Activated naive CD4-positive, alpha-beta T cell treated with anti-CD3 and anti-CD28 coated beads, Interleukin-2, amount 50 U/mL, for 24 hours (primary cell): ENCODE results near the gene PITPNM2.

ENCODE experiments used
- H3K27ac Mint-ChIP-seq: one replicate; pipeline ENCODE4 v1.8.0; 2021; ENCODE audit warnings: mild to moderate bottlenecking, mixed read lengths
- H3K27me3 Mint-ChIP-seq: one replicate; pipeline ENCODE4 v1.8.0; 2021; ENCODE audit warnings: mixed read lengths
- H3K36me3 Mint-ChIP-seq: one replicate; pipeline ENCODE4 v1.8.0; 2021; ENCODE audit warnings: mixed read lengths
- H3K4me1 Mint-ChIP-seq: one replicate; pipeline ENCODE4 v1.8.0; 2021; ENCODE audit warnings: mixed read lengths
- H3K4me3 Mint-ChIP-seq: one replicate; pipeline ENCODE4 v1.8.0; 2021; ENCODE audit warnings: mild to moderate bottlenecking, mixed read lengths
- H3K9me3 Mint-ChIP-seq: one replicate; pipeline ENCODE4 v1.8.0; 2021; ENCODE audit warnings: mixed read lengths

Gene PITPNM2

DNA sequence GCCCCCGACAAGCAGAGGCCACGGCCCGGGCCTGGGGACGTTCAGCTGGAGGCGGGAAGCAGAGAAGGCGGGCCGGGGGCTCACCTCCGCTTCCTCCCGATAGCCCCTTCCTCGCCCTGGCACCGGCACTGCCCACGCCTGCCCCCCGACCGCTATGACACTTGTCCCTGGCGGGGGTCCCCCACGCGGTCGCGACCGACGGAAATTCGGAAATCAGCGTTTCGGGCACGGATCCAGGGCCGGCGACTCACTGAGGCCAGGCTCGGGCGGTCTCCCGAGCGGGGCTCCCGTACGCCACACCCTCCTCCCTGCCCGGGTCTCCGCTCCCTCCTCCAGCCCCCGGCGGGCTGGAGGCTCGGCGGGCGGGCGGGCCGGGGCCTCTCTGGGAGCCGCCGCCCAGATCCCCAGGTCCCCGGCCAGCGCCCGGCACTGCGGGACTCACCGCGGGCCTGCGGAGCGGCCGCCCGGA lies 581 bp downstream of the PITPNM2 start:
- Mint-ChIP-seq H3K9me3 (no peaks in the 10 kb centered on the region), H3K27me3 (no peaks in the 10 kb centered on the region), H3K4me1 (peaks cover 54% of the 10 kb centered on the region), H3K36me3 (peaks cover 2% of the 10 kb centered on the region), H3K4me3 (peak overlapping the region; percentile 86), H3K27ac (peak overlapping the region; percentile 92)

DNA sequence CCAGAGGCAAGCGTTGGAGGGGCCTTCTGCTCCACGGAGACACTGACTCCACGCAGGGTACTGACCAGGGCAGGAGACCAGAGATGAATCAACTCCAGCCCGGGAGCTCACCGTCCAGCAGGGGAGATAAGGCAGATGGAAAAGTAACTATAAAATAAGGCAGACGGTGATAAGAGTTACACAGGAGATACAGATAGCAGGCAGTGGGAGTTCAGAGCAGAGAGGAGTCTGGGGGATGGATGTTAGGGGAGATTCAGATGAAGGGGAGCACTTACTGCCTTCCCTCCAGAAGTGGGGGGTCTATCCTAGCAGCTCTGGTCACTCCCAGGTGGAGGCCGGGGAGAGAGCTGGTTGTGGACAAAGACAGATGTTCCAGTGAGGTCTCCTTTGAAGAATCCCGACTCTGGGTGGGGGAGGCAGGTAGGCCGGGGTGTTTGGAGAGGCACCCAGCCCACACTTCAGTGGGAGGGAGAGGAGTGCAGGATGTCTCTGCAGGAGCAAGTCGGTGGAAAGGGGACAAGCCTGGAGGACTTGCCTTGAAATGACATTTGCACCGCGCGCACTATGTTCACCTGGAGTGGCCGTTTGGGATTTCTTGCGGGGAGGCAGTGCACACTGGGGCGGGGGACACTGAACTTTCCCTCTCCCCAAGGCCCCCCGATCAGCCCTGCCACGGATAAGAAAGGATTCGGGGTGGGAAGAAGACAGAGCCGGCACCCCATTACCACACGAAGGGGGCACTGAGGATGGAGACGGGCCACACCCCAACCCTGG lies 1.2 kb downstream of the PITPNM2 start:
- peak overlapping the region; percentile 92 for H3K27ac Mint-ChIP-seq
- peaks cover 2% of the 10 kb centered on the region for H3K36me3 Mint-ChIP-seq
- no peaks in the 10 kb centered on the region for H3K27me3 Mint-ChIP-seq
- no peaks in the 10 kb centered on the region for H3K9me3 Mint-ChIP-seq
- peak overlapping the region; percentile 86 for H3K4me3 Mint-ChIP-seq
- H3K4me1 Mint-ChIP-seq, result peaks cover 60% of the 10 kb centered on the region

GRCh38 chr12:123149088-123149487 lies 1.8 kb downstream of the PITPNM2 start:
- Mint-ChIP-seq H3K4me1 (peaks cover 63% of the 10 kb centered on the region), H3K36me3 (peaks cover 2% of the 10 kb centered on the region), H3K4me3 (peak overlapping the region; percentile 86), H3K27me3 (no peaks in the 10 kb centered on the region), H3K9me3 (no peaks in the 10 kb centered on the region), H3K27ac (peak overlapping the region; percentile 92)

DNA sequence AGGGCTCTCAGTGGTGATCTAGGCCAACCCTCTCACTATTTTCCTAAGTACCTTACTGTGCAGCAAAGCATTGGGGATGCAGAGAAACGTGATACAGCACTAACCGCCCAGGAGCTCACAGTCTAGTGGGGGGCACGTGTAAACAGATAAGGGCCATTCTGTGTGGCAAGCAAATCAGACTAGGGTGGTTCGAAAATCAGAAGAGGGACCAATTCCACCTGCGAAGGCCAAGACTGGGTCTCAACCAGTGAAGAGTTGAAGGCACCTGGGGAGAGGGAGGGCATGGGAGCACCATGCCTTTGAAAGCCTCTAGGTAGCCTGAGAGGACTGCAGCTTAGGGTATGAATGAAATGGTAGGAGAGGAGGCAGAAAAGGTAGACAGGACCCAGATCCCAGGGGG lies 2.2 kb downstream of the PITPNM2 start:
- Mint-ChIP-seq H3K27ac (peak overlapping the region; percentile 61), H3K27me3 (no peaks in the 10 kb centered on the region), H3K9me3 (no peaks in the 10 kb centered on the region), H3K36me3 (peaks cover 2% of the 10 kb centered on the region), H3K4me3 (peak overlapping the region; percentile 86), H3K4me1 (peaks cover 66% of the 10 kb centered on the region)

- H3K9me3 Mint-ChIP-seq, result no peaks in the 10 kb centered on the region
- H3K36me3 Mint-ChIP-seq, result peaks cover 2% of the 10 kb centered on the region
- H3K4me3 Mint-ChIP-seq, result peak overlapping the region; percentile 86
- H3K4me1 Mint-ChIP-seq, result peaks cover 65% of the 10 kb centered on the region
- peak overlapping the region; percentile 23 for H3K27ac Mint-ChIP-seq
- no peaks in the 10 kb centered on the region for H3K27me3 Mint-ChIP-seq
These were observed 2.7 kb downstream of the PITPNM2 start for GRCh38 chr12:123148223-123148622.

- Mint-ChIP-seq H3K27ac (no peak overlapping the region), H3K9me3 (no peaks in the 10 kb centered on the region), H3K27me3 (no peaks in the 10 kb centered on the region), H3K36me3 (peaks cover 2% of the 10 kb centered on the region), H3K4me1 (peaks cover 73% of the 10 kb centered on the region), H3K4me3 (no peak overlapping the region)
These were observed 5.7 kb downstream of the PITPNM2 start for GRCh38 chr12:123145211-123145610.

GRCh38 chr12:123143736-123144461 lies 7.0 kb downstream of the PITPNM2 start:
- no peaks in the 10 kb centered on the region for H3K9me3 Mint-ChIP-seq
- no peaks in the 10 kb centered on the region for H3K27me3 Mint-ChIP-seq
- H3K27ac Mint-ChIP-seq, result no peak overlapping the region

DNA sequence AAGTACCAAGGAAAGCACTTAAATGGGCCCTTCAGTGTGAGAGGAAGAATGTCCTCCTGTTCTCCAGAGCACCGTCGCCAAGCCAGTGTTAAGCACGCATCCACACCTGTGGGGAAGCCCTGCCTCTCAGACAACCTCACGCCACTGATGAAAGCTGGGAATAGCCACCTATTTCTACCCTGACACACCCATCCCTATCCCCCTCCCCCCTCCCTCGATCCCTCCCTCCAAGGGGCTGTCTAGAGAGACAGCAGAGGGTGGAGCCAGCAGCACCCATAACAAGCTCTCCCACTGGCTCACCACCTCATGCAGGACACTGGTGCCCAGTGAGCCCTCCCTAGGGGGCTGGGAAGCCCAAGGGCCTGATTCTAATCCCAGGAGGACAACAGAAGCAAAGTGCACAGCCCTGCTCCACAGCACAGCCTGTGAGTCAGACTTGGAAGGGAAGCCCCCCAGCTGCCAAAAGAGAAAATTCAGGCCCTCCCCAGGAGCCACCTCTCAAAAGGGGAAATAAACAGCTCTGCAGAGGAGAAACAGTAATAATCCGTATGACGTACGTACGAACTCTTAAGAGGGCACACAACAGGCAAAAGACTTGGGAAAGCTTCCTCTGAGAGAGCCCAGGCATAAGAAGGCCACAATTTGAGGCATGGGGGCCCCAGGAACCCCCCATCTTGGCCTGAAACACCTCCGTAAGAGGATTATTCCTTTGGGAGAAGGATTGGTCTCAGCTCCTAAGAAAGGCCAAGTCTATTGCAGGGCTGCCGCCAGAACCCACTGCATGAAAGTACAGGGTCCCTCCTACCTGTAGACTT lies 7.8 kb downstream of the PITPNM2 start:
- Mint-ChIP-seq H3K27ac (no peak overlapping the region), H3K4me3 (no peak overlapping the region)

More at GRCh38 chr12:123143736-123144461, 7.0 kb downstream of the PITPNM2 start:
- peaks cover 2% of the 10 kb centered on the region for H3K36me3 Mint-ChIP-seq
- H3K4me3 Mint-ChIP-seq, result no peak overlapping the region
- peaks cover 71% of the 10 kb centered on the region for H3K4me1 Mint-ChIP-seq

GRCh38 chr12:123142518-123142840 lies 8.4 kb downstream of the PITPNM2 start:
- no peaks in the 10 kb centered on the region for H3K9me3 Mint-ChIP-seq
- peaks cover 67% of the 10 kb centered on the region for H3K4me1 Mint-ChIP-seq
- no peak overlapping the region for H3K27ac Mint-ChIP-seq
- H3K4me3 Mint-ChIP-seq, result no peak overlapping the region
- H3K27me3 Mint-ChIP-seq, result no peaks in the 10 kb centered on the region
- peaks cover 2% of the 10 kb centered on the region for H3K36me3 Mint-ChIP-seq

More for the DNA sequence above, 7.8 kb downstream of the PITPNM2 start:
- Mint-ChIP-seq H3K4me1 (peaks cover 67% of the 10 kb centered on the region), H3K36me3 (peaks cover 2% of the 10 kb centered on the region), H3K9me3 (no peaks in the 10 kb centered on the region), H3K27me3 (no peaks in the 10 kb centered on the region)

- peaks cover 2% of the 10 kb centered on the region for H3K36me3 Mint-ChIP-seq
- H3K27ac Mint-ChIP-seq, result no peak overlapping the region
- no peaks in the 10 kb centered on the region for H3K27me3 Mint-ChIP-seq
- no peaks in the 10 kb centered on the region for H3K9me3 Mint-ChIP-seq
- peaks cover 62% of the 10 kb centered on the region for H3K4me1 Mint-ChIP-seq
- H3K4me3 Mint-ChIP-seq, result no peak overlapping the region
These were observed 9.0 kb downstream of the PITPNM2 start for GRCh38 chr12:123141615-123142517.

DNA sequence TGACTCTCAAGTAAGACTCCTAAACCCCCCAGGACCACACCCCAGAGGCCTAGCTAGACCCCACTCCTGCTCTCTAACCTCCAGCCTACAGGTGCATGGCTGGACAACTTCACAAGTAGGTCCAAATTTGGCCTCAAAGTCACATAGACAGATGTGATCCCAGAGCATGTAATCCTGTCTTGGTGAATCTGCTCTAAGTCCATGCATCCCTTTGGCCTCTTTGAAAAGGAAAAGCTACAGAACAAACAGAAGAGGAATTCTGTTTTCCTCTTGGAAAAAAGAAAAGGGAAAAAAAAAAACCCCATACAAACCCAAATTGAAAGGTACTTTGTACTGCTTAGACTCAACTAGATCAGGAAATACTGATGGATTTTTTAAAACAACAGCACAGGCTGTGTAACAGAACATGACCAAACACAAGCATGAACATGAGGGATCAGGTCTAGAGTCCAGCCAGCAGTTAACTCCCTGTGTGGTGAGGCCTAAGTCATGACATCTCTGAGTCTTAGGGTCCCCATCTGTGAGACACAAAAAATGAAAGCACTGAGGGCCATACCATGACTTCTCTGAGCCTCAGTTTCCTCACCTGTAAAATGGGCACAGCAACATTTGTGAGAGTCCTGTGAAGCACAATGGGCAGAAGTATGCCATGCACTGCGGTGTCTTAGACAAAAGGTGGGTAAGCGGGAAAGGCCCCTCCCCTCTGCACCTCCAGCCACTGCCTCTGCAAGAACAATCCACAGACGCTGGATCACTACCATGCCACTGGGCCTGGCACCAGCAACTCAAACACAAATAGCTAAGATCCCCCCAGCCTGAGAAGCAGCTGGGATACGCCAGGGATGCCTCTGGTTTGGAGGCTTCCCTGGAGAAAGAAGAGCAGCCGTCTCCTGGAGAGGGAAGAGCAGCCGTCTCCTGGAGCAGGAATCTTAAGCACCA lies 9.9 kb downstream of the PITPNM2 start:
- Mint-ChIP-seq H3K27me3 (no peaks in the 10 kb centered on the region), H3K4me3 (no peak overlapping the region), H3K27ac (no peak overlapping the region), H3K9me3 (no peaks in the 10 kb centered on the region), H3K36me3 (peaks cover 4% of the 10 kb centered on the region), H3K4me1 (peaks cover 59% of the 10 kb centered on the region)

DNA sequence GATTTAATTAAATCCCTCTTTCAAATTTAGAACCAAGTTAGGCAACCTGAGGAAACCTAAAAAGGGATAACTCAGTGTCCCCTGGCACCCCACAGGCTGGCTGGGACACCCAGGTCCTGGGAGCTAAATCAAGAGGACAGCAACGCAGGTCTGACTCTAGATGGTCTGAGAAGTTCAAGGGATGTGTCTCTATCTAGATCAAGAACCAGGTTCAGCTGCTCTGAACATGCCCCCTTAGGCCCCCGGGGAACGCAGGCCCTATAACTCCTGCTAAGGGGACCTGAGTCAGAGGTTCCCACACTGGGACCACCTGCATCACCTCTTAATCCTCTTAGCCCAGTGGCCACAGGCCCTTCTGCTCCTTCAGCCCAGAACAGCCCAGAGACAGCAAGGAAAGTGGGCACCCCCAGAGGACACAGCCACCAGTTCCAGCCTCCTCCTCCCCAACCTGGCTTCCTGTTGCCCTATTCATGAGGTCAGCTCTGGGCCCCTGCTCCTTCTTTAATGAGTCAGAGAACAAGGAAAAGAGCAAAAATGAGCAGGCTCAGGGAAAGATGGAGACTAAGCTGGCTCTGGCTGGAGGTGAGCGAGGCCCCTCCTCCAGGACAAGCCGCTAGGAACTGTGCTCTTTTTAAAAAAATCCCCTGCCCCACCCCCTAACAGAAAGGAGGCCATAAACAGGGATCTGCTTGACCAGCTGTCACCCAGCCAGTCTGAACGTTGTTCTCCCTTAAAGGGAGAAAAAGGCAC lies 10.8 kb downstream of the PITPNM2 start:
- H3K4me1 Mint-ChIP-seq, result peaks cover 56% of the 10 kb centered on the region
- peaks cover 2% of the 10 kb centered on the region for H3K36me3 Mint-ChIP-seq
- H3K27me3 Mint-ChIP-seq, result no peaks in the 10 kb centered on the region
- peak overlapping the region; percentile 47 for H3K27ac Mint-ChIP-seq
- no peaks in the 10 kb centered on the region for H3K9me3 Mint-ChIP-seq
- no peak overlapping the region for H3K4me3 Mint-ChIP-seq

DNA sequence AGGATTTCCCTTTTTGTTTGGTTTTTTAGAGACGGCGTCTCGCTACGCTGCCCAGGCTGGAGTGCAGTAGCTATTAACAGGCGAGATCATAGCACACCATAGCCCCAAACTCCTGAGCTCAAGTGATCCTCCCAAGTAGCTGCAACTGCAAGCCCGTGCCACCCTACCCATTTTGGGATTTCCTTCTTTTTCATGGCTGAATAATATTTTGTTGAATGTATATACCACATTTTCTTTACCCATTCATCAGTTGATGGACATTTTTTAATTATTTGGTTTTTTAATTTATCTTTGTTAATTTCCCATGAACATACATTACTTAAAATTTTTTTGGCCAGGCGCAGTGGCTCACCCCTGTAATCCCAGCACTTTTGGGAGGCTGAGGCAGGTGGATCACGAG lies 15.2 kb downstream of the PITPNM2 start:
- Mint-ChIP-seq H3K27me3 (no peaks in the 10 kb centered on the region), H3K4me1 (peaks cover 63% of the 10 kb centered on the region), H3K27ac (no peak overlapping the region), H3K4me3 (no peak overlapping the region), H3K9me3 (no peaks in the 10 kb centered on the region), H3K36me3 (peaks cover 2% of the 10 kb centered on the region)
